IMR-90 (cell line): ENCODE data around the gene WDR70. TPM values are rescaled to one million over a fixed set of nuclear protein-coding genes. Genes with fewer than 3 reads are reported as not detected.

Experiments used
- ATAC-seq: fragments of 200-7000 bp; cut with Tn5 transposase; 2 replicates; pipeline ENCODE4 v1.9.1; 2020; ENCODE audit warnings: low read depth, mild to moderate bottlenecking, moderate library complexity
- BruUV-seq: library from RNA; stranded (reverse); fragments of 400-500 nt; replicated peaks from 2 replicates; lab custom pipeline; 2021; lab: Mats Ljungman, UMichigan
- CTCF ChIA-PET: fragments of 300-600 bp; formaldehyde crosslinking; extraction: SDS; loops from one replicate; lab custom pipeline; 2021; ENCODE audit warnings: antibody characterized with exemption; lab: Yijun Ruan, JAX
- POLR2A ChIA-PET: fragments of 300-600 bp; sonication (Branson Sonifier 250); formaldehyde crosslinking; loops from one replicate; lab custom pipeline; 2022; ENCODE audit warnings: antibody characterized with exemption; ENCODE audit not compliant: unreplicated experiment; lab: Charles Lee
- DNase-seq: peaks from one replicate; pipeline ENCODE4 v3.0.0; 2013
- H2AFZ ChIP-seq: replicated peaks from 2 replicates; pipeline ENCODE3; 2013; ENCODE audit warnings: low read length, mild to moderate bottlenecking; ENCODE audit not compliant: poor library complexity
- H2AK5ac ChIP-seq: 2 replicates; pipeline ENCODE4 v1.6.1; 2013; ENCODE audit warnings: low read depth, low read length, inconsistent platforms
- H2AK9ac ChIP-seq: replicated peaks from 2 replicates; pipeline ENCODE3; 2013; ENCODE audit warnings: mild to moderate bottlenecking, low read depth, low read length, moderate library complexity; ENCODE audit not compliant: poor library complexity
- H2BK120ac ChIP-seq: 2 replicates; pipeline ENCODE4 v1.6.1; 2013; ENCODE audit warnings: low read depth, low read length, inconsistent platforms
- H2BK15ac ChIP-seq: 3 replicates; pipeline ENCODE4 v1.6.1; 2013; ENCODE audit warnings: low read depth, low read length, inconsistent platforms
- H2BK20ac ChIP-seq: 2 replicates; pipeline ENCODE4 v1.6.1; 2013; ENCODE audit warnings: low read depth, mild to moderate bottlenecking, inconsistent platforms, low read length, moderate library complexity
- H2BK5ac ChIP-seq: 2 replicates; pipeline ENCODE4 v1.6.1; 2013; ENCODE audit warnings: mild to moderate bottlenecking, low read depth, low read length, inconsistent platforms; ENCODE audit not compliant: poor library complexity, severe bottlenecking
- H3K14ac ChIP-seq: replicated peaks from 2 replicates; pipeline ENCODE4 v1.6.1; 2013; ENCODE audit warnings: low read depth, low read length, inconsistent platforms
- H3K18ac ChIP-seq: 2 replicates; pipeline ENCODE4 v1.6.1; 2013; ENCODE audit warnings: low read depth, low read length, control low read depth
- H3K23ac ChIP-seq: 2 replicates; pipeline ENCODE4 v1.6.1; 2013; ENCODE audit warnings: low read depth, low read length, inconsistent platforms
- H3K27ac ChIP-seq: 2 replicates; pipeline ENCODE4 v1.5.1; 2013; ENCODE audit warnings: mild to moderate bottlenecking, control low read depth, low read length; ENCODE audit not compliant: insufficient read depth
- H3K27me3 ChIP-seq: 2 replicates; pipeline ENCODE4 v1.6.1; 2013; ENCODE audit warnings: low read length; ENCODE audit not compliant: control insufficient read depth, insufficient read depth
- H3K36me3 ChIP-seq: 2 replicates; pipeline ENCODE4 v1.6.1; 2013; ENCODE audit warnings: low read length, mixed read lengths; ENCODE audit not compliant: control insufficient read depth, insufficient read depth
- H3K4ac ChIP-seq: 2 replicates; pipeline ENCODE4 v1.6.1; 2013; ENCODE audit warnings: low read depth, low read length, inconsistent platforms
- H3K4me1 ChIP-seq: 2 replicates; pipeline ENCODE4 v1.6.1; 2013; ENCODE audit warnings: low read length, mixed read lengths; ENCODE audit not compliant: control insufficient read depth, insufficient read depth
- H3K4me2 ChIP-seq: 2 replicates; pipeline ENCODE4 v1.6.1; 2013; ENCODE audit warnings: low read depth, mild to moderate bottlenecking, control low read depth, low read length, moderate library complexity
- H3K4me3 ChIP-seq: 2 replicates; pipeline ENCODE4 v1.5.1; 2013; ENCODE audit warnings: low read depth, mild to moderate bottlenecking, control low read depth, low read length, moderate library complexity; ENCODE audit not compliant: insufficient read depth
- H3K56ac ChIP-seq: 2 replicates; pipeline ENCODE4 v1.6.1; 2013; ENCODE audit warnings: low read length, inconsistent platforms; ENCODE audit not compliant: insufficient read depth; ENCODE audit errors: extremely low read depth
- H3K79me1 ChIP-seq, 2 experiments: 2 replicates each; pipeline ENCODE4 v1.6.1; 2013; ENCODE audit warnings: low read length in 2 of 2, inconsistent platforms in 1 of 2, low read depth in 1 of 2
- H3K9ac ChIP-seq: 2 replicates; pipeline ENCODE4 v1.6.1; 2013; ENCODE audit warnings: low read depth, low read length, control low read depth
- H3K9me1 ChIP-seq: 2 replicates; pipeline ENCODE4 v1.6.1; 2013; ENCODE audit warnings: low read length, inconsistent platforms; ENCODE audit not compliant: insufficient read depth
- H3K9me3 ChIP-seq: 2 replicates; pipeline ENCODE4 v1.6.1; 2013; ENCODE audit warnings: low read length; ENCODE audit not compliant: control insufficient read depth, insufficient read depth
- H4K20me1 ChIP-seq: 2 replicates; pipeline ENCODE4 v1.6.1; 2013; ENCODE audit warnings: low read length, inconsistent platforms; ENCODE audit not compliant: insufficient read depth
- H4K5ac ChIP-seq: 2 replicates; pipeline ENCODE4 v1.6.1; 2013; ENCODE audit warnings: mild to moderate bottlenecking, low read depth, low read length, control low read depth
- H4K8ac ChIP-seq, 2 experiments: 2 replicates each; pipeline ENCODE4 v1.6.1; 2013; ENCODE audit warnings: low read depth in 2 of 2, low read length in 2 of 2, control low read depth in 1 of 2, inconsistent platforms in 1 of 2
- H4K91ac ChIP-seq: 2 replicates; pipeline ENCODE4 v1.6.1; 2013; ENCODE audit warnings: low read depth, low read length, inconsistent platforms; ENCODE audit not compliant: insufficient read depth
- CHD1 ChIP-seq: IDR thresholded peaks from 2 replicates; pipeline ENCODE4 v1.6.1; 2012; ENCODE audit warnings: low read depth, low read length, improper control_type of control experiment
- FOS ChIP-seq: fragments of 150-350 bp; IDR thresholded peaks from 2 replicates; pipeline ENCODE4 v1.6.1; 2016; ENCODE audit warnings: low read depth, low read length
- MAFK ChIP-seq: IDR thresholded peaks from 2 replicates; pipeline ENCODE4 v1.6.1; 2012; ENCODE audit warnings: low read depth, low read length, improper control_type of control experiment
- USF2 ChIP-seq: fragments of 150-350 bp; IDR thresholded peaks from 2 replicates; pipeline ENCODE4 v1.6.1; 2017; ENCODE audit warnings: mild to moderate bottlenecking, antibody characterized with exemption, low read length, low read depth
- dilution Hi-C: fragments of 300-500 bp; cut with HindIII; formaldehyde crosslinking; loops from one replicate; pipeline ENCODE4 v1.14.3; 2018; ENCODE audit warnings: low sequenced_read_pairs; ENCODE audit not compliant: unreplicated experiment
- in situ Hi-C: fragments of 300-500 bp; cut with MboI; formaldehyde crosslinking; loops from 3 replicates; pipeline ENCODE4 v1.14.3; 2019; ENCODE audit warnings: low sequenced_read_pairs, inconsistent platforms, mixed read lengths
- intact Hi-C: fragments of 100-400 bp; cut with micrococcal nuclease; formaldehyde crosslinking; loops from 2 replicates; pipeline ENCODE4 v1.10.0; 2022
- polyA plus RNA-seq, 3 experiments: library from polyadenylated mRNA; depleted of rRNA; stranded (reverse); fragments of >200 nt; gene quantifications; 2 replicates each; pipeline ENCODE4 v1.2.3, GENCODE V29; 2012; ENCODE audit warnings: low replicate concordance in 1 of 3
- total RNA-seq: library from RNA; depleted of rRNA; stranded (reverse); fragments of >200 nt; gene quantifications from 2 replicates; pipeline ENCODE4 v1.2.3, GENCODE V29; 2012

WDR70 gene
- total and polyA plus RNA-seq, 2 of the 4 experiments (the other 2 are of a cell fraction) = 16.7 to 29.9 TPM

DNA sequence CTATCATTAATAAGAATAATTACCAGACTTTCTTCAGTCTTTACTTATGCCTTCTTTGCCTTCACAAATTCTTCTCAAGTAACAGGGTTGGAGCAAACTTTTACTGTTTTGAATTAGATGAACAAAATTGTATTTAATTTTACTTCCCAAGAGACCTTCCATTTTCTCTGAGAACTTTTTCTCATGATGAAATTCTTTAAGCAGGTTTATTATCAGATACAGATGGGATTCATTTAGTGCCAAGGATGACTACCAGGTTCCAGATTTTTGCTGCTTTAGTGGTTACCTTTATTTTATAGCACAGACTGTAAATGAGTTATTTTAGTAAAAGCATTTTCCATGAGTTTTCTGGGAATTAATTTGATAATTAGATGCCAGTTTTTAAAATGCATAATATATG is 335.6 kb downstream of the WDR70 start:
- intact Hi-C loops (no loop called here), in situ Hi-C loops (no loop called here), dilution Hi-C loops (no loop called here)
- Histone ChIP-seq H3K14ac (no peak overlapping the region), H2BK5ac (no peak overlapping the region), H2AFZ (no peak overlapping the region), H3K9me3 (no peaks in the 10 kb centered on the region), H4K91ac (no peak overlapping the region), H3K27me3 (no peaks in the 10 kb centered on the region), H2BK15ac (no peak overlapping the region), H3K23ac (no peak overlapping the region), H3K9me1 (peaks cover 4% of the 10 kb centered on the region; the same call in 1 of the 2 replicates), H2BK20ac (no peak overlapping the region), H3K36me3 (no peaks in the 10 kb centered on the region), H3K18ac (no peak overlapping the region), H3K9ac (no peak overlapping the region), H4K8ac (no peak overlapping the region), H2AK5ac (no peak overlapping the region), H4K5ac (no peak overlapping the region), H3K4me3 (no peak overlapping the region), H3K56ac (no peak overlapping the region), H3K4ac (no peak overlapping the region), H2BK120ac (no peak overlapping the region), H3K79me1 (no peaks in the 10 kb centered on the region), H4K20me1 (peaks cover 11% of the 10 kb centered on the region; the same call in 1 of the 2 replicates), H3K4me2 (no peak overlapping the region), H3K4me1 (peaks cover 6% of the 10 kb centered on the region), H2AK9ac (no peak overlapping the region), H3K27ac (no peak overlapping the region)
- no peak for TF ChIP-seq USF2
- no peak for TF ChIP-seq CHD1
- TF ChIP-seq MAFK = no peak
- no peak for TF ChIP-seq FOS
- ATAC-seq (no peak), DNase-seq (no peak)
- BruUV-seq = no TSS peak
- ChIA-PET CTCF (no interaction called here), POLR2A (no interaction called here)
